Mucosa of descending colon (tissue), 3 donors: ENCODE measurements around the gene PHOX2A. TPM values are rescaled to one million over a fixed set of nuclear protein-coding genes. Genes with fewer than 3 reads are reported as not detected.

ENCODE experiments used
- ATAC-seq: fragments of 200-7000 bp; cut with Tn5 transposase; one replicate; pipeline ENCODE4 v1.9.1; 2020; ENCODE audit warnings: mild to moderate bottlenecking, moderate library complexity
- DNase-seq, 3 donors: peaks; one replicate each; pipeline ENCODE4 v3.0.0-alpha.2; 2020
- H3K36me3 ChIP-seq: fragments of 200-600 bp; one replicate; pipeline ENCODE4 v1.8.0; 2021; ENCODE audit warnings: low read depth, mild to moderate bottlenecking
- H3K4me1 ChIP-seq: fragments of 200-600 bp; one replicate; pipeline ENCODE4 v1.8.0; 2021; ENCODE audit warnings: low read depth, mild to moderate bottlenecking
- H3K4me3 ChIP-seq: fragments of 200-600 bp; one replicate; pipeline ENCODE4 v1.8.0; 2021; ENCODE audit warnings: mild to moderate bottlenecking
- H3K9me3 ChIP-seq: fragments of 200-600 bp; one replicate; pipeline ENCODE4 v1.8.0; 2021; ENCODE audit warnings: mild to moderate bottlenecking
- intact Hi-C, 2 donors: fragments of 100-400 bp; cut with DNase I in 1 of 2; cut with micrococcal nuclease in 1 of 2; formaldehyde crosslinking; loops; one replicate each; pipeline versions ENCODE4 v1.11.0 to v1.11.1; 2022; cut with DNase I, micrococcal nuclease
- total RNA-seq, 3 donors: library from RNA; stranded (reverse); fragmentation: NEBNext Ultra II Directional in 2 of 3; extraction: Animal tissue kit (Norgen Biotek cat#: 25700) in 2 of 3; gene quantifications; one replicate each; pipeline versions ENCODE4 v1.2.1 to v1.2.4, GENCODE V29; 2021 to 2023
- TF ChIP-seq, protein P1 (sequence below): fragments of 200-600 bp; IDR thresholded peaks from one replicate; pipeline ENCODE4 v1.8.0; 2022; ENCODE audit warnings: antibody characterized with exemption, mild to moderate bottlenecking
- donor health status: DM: no; HTN: no; CAD: no; lungs with moderate emphysema.
- donor health status: DM: no; HTN: no; CAD: no.
- donor health status: DM: no; HTN: yes; CAD: no.

Gene PHOX2A
- total RNA-seq, 3 donors from 2014 or later = 0.55 to 2.6 (median 0.60) TPM

- Histone ChIP-seq H3K4me1 (peaks cover 15% of the 10 kb centered on the region), H3K9me3 (no peaks in the 10 kb centered on the region), H3K4me3 (no peak overlapping the region), H3K36me3 (no peaks in the 10 kb centered on the region)
- ATAC-seq = no peak
- DNase-seq = no peak
- TF ChIP-seq, protein P1, sequence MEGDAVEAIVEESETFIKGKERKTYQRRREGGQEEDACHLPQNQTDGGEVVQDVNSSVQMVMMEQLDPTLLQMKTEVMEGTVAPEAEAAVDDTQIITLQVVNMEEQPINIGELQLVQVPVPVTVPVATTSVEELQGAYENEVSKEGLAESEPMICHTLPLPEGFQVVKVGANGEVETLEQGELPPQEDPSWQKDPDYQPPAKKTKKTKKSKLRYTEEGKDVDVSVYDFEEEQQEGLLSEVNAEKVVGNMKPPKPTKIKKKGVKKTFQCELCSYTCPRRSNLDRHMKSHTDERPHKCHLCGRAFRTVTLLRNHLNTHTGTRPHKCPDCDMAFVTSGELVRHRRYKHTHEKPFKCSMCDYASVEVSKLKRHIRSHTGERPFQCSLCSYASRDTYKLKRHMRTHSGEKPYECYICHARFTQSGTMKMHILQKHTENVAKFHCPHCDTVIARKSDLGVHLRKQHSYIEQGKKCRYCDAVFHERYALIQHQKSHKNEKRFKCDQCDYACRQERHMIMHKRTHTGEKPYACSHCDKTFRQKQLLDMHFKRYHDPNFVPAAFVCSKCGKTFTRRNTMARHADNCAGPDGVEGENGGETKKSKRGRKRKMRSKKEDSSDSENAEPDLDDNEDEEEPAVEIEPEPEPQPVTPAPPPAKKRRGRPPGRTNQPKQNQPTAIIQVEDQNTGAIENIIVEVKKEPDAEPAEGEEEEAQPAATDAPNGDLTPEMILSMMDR = no peak
- intact Hi-C loops = no loop called here
These were observed 22.4 kb downstream of the PHOX2A start for GRCh38 chr11:72221386-72222075.

GRCh38 chr11:72220696-72221363, 23.1 kb downstream of the PHOX2A start:
- TF ChIP-seq, protein P1 = no peak
- no peaks in the 10 kb centered on the region for H3K36me3 ChIP-seq
- H3K9me3 ChIP-seq = no peaks in the 10 kb centered on the region
- intact Hi-C loops = no loop called here
- no peak for DNase-seq
- H3K4me1 ChIP-seq = peaks cover 15% of the 10 kb centered on the region
- ATAC-seq = no peak
- no peak overlapping the region for H3K4me3 ChIP-seq

DNA sequence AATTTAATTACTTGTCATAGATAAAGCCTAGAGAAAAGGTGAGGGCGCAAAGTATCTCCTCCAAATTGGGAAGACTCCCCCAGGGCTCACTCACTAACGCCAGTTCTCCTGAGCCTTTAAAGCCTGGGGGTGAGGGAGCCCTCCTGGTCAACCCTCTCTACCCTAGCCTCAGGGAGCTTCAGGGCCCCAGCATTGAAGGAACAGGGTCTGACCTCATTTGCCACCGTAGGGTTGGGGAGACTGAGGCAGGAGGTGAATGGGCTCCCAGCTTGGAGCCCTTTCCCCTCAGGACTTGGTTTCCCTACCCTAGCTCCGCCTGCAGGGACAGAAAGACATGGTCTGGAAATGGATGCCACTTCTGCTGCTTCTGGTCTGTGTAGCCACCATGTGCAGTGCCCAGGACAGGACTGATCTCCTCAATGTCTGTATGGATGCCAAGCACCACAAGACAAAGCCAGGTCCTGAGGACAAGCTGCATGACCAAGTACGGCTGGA, 25.7 kb downstream of the PHOX2A start:
- intact Hi-C loops = no loop called here
- DNase-seq = no peak
- ATAC-seq = no peak

DNA sequence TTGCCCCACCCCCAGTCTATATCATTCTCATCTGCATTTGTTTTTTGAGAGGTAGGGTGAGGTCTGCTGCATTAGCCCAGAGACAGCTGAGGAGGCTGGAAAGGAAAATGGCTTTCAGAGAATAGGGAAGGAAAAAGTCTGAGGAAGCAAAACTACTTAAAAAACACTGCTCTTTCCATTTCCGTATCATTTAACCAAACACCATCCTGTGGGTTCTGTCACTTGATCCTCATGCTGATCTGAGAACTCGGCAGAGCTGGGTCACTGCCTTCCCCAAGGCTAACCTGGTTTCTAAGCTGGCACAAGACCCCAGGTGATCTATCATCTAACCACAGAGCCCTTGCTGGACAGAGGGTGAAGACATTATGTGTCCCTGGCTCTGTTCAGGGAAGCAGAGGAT, 26.1 kb downstream of the PHOX2A start:
- Histone ChIP-seq H3K4me3 (no peak overlapping the region), H3K9me3 (no peaks in the 10 kb centered on the region), H3K4me1 (peaks cover 7% of the 10 kb centered on the region), H3K36me3 (no peaks in the 10 kb centered on the region)
- no peak for ATAC-seq
- intact Hi-C loops = no loop called here
- TF ChIP-seq, protein P1 = no peak
- no peak for DNase-seq

More for the DNA sequence above, 25.7 kb downstream of the PHOX2A start:
- TF ChIP-seq, protein P1 = no peak
- H3K4me3 ChIP-seq = no peak overlapping the region
- no peaks in the 10 kb centered on the region for H3K9me3 ChIP-seq
- no peaks in the 10 kb centered on the region for H3K36me3 ChIP-seq
- H3K4me1 ChIP-seq = peaks cover 8% of the 10 kb centered on the region

- Histone ChIP-seq H3K4me3 (no peak within 1 kb of the TSS), H3K4me1 (no peaks in the 10 kb centered on the region), H3K9me3 (no peaks in the 10 kb centered on the region), H3K36me3 (no peaks in the 10 kb centered on the region)
- ATAC-seq (no peak), DNase-seq (no peak)
- TF ChIP-seq, protein P1 = no peak
- intact Hi-C loops = no loop called here
These were observed 27.3 kb downstream of the PHOX2A start, which contains the start of gene FOLR2 for GRCh38 chr11:72216638-72217037. FOLR2 (plus strand) TSS chr11:72216794; CDS start chr11:72218585, 1,791 bp downstream.
